Pancreas (tissue), 10 donors: Measurements from ENCODE around the gene ZNF281. TPM values are rescaled to one million over a fixed set of nuclear protein-coding genes. Genes with fewer than 3 reads are reported as not detected.

ENCODE experiments used
- ATAC-seq, 4 donors: fragments of 200-7000 bp; cut with Tn5 transposase; one replicate each; pipeline versions ENCODE4 v1.8.0 to v1.9.1; 2020; ENCODE audit warnings: mild to moderate bottlenecking in 4 of 4, moderate library complexity in 4 of 4
- DNase-seq, 6 donors: peaks; one replicate each; pipeline ENCODE4 v3.0.0-alpha.2; 2020
- FAIRE-seq: peaks from 2 replicates; lab custom pipeline; 2012; peaks lifted over from hg19 to GRCh38; lab: Jason Lieb, UNC
- H3K27ac ChIP-seq, 4 donors: fragments of 200-600 bp; sonication (generic); 1 replicate in 3 of 4; 2 replicates in 1 of 4; pipeline versions ENCODE4 v1.5.0 to v1.8.0; 2020
- H3K27me3 ChIP-seq, 4 donors: fragments of 200-600 bp; one replicate each; pipeline ENCODE4 v1.8.0; 2021
- H3K36me3 ChIP-seq, 3 donors: fragments of 200-600 bp; sonication (generic) in 1 of 3; one replicate each; pipeline versions ENCODE4 v1.5.0 to v1.8.0; 2020 to 2021
- H3K4me1 ChIP-seq, 3 donors: fragments of 200-600 bp; one replicate each; pipeline ENCODE4 v1.8.0; 2021
- H3K4me3 ChIP-seq, 4 donors: fragments of 200-600 bp; sonication (generic) in 2 of 4; one replicate each; pipeline versions ENCODE4 v1.5.0 to v1.8.0; 2020 to 2021
- H3K9me3 ChIP-seq, 4 donors: fragments of 200-600 bp; one replicate each; pipeline ENCODE4 v1.8.0; 2021
- WGBS, 2 donors: extraction: QIAGEN DNeasy Blood & Tissue Kit; methylation state at CpG; one replicate each; pipeline ENCODE4 v1.1.7; 2013; 5-methylcytosine and 5-hydroxymethylcytosine counted together
- intact Hi-C, 3 donors: fragments of 100-400 bp; cut with DNase I; formaldehyde crosslinking; loops; one replicate each; pipeline versions ENCODE4 v1.11.1 to v1.14.2; 2022
- polyA plus RNA-seq, 2 donors: library from polyadenylated mRNA; stranded (reverse); fragments of 200-250 nt; gene quantifications; one replicate each; pipeline ENCODE4 v1.2.3, GENCODE V29; 2013
- total RNA-seq, 6 donors: library from RNA; stranded (reverse); fragmentation: NEBNext Ultra II Directional in 4 of 6; extraction: Animal tissue kit (Norgen Biotek cat#: 25700) in 4 of 6; gene quantifications; one replicate each; pipeline versions ENCODE4 v1.2.1 to v1.2.4, GENCODE V29; 2021 to 2023
- TF ChIP-seq, protein P1 (sequence below), 4 donors: fragments of 200-600 bp; sonication (generic) in 3 of 4; IDR thresholded peaks; one replicate each; pipeline versions ENCODE4 v1.5.0 to v1.8.0; 2021; ENCODE audit warnings: antibody characterized with exemption in 4 of 4
- donor health status: healthy with polysubstance abuse.
- donor health status: DM: no; HTN: no; CAD: no; lungs with moderate emphysema.
- donor health status: DM: no; HTN: no; CAD: no.
- donor health status: control.
- donor health status: control.
- donor health status: Bipolar disorder and iron deficiency.
- donor health status: DM: yes; HTN: yes; CAD: no.
- donor health status: DM: no; HTN: no; CAD: no.
- donor health status: DM: no; HTN: no; CAD: no.
- donor health status: DM: yes; HTN: yes; CAD: no.

The ZNF281 gene, protein sequence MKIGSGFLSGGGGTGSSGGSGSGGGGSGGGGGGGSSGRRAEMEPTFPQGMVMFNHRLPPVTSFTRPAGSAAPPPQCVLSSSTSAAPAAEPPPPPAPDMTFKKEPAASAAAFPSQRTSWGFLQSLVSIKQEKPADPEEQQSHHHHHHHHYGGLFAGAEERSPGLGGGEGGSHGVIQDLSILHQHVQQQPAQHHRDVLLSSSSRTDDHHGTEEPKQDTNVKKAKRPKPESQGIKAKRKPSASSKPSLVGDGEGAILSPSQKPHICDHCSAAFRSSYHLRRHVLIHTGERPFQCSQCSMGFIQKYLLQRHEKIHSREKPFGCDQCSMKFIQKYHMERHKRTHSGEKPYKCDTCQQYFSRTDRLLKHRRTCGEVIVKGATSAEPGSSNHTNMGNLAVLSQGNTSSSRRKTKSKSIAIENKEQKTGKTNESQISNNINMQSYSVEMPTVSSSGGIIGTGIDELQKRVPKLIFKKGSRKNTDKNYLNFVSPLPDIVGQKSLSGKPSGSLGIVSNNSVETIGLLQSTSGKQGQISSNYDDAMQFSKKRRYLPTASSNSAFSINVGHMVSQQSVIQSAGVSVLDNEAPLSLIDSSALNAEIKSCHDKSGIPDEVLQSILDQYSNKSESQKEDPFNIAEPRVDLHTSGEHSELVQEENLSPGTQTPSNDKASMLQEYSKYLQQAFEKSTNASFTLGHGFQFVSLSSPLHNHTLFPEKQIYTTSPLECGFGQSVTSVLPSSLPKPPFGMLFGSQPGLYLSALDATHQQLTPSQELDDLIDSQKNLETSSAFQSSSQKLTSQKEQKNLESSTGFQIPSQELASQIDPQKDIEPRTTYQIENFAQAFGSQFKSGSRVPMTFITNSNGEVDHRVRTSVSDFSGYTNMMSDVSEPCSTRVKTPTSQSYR
- 1 to 10 TPM; 3.5 to 10.0 (median 4.3) TPM for total RNA-seq
- 1 to 10 TPM; 2.2 to 3.2 TPM for polyA plus RNA-seq

- TF ChIP-seq, protein P1, sequence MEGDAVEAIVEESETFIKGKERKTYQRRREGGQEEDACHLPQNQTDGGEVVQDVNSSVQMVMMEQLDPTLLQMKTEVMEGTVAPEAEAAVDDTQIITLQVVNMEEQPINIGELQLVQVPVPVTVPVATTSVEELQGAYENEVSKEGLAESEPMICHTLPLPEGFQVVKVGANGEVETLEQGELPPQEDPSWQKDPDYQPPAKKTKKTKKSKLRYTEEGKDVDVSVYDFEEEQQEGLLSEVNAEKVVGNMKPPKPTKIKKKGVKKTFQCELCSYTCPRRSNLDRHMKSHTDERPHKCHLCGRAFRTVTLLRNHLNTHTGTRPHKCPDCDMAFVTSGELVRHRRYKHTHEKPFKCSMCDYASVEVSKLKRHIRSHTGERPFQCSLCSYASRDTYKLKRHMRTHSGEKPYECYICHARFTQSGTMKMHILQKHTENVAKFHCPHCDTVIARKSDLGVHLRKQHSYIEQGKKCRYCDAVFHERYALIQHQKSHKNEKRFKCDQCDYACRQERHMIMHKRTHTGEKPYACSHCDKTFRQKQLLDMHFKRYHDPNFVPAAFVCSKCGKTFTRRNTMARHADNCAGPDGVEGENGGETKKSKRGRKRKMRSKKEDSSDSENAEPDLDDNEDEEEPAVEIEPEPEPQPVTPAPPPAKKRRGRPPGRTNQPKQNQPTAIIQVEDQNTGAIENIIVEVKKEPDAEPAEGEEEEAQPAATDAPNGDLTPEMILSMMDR (IDR thresholded peaks at IDR 0.05): no peak
- peak within 1 kb of the TSS; percentile 74 to 98 (median 86) for H3K4me3 ChIP-seq
- peak within 1 kb of the TSS; percentile 56 to 86 (median 75) for H3K27ac ChIP-seq
- intact Hi-C loops: no loop called here
- FAIRE-seq (no peak), DNase-seq (peak; percentile 94 to 99 (median 96)), ATAC-seq (peak; percentile 97 to 100 (median 99))
- peaks cover 8 to 41% (median 29%) of the 10 kb centered on the region in 3 donors for H3K4me1 ChIP-seq
- no peaks in the 10 kb centered on the region for H3K36me3 ChIP-seq
- no peaks in the 10 kb centered on the region for H3K27me3 ChIP-seq
- WGBS, 2 donors: 0% methylated on average over 50 to 53 of the region's 54 CpGs
- H3K9me3 ChIP-seq: no peaks in the 10 kb centered on the region
These were observed at the start of gene ZNF281 for GRCh38 chr1:200409761-200410565. TSS of gene ZNF281 (minus strand) at chr1:200410036. CDS start at chr1:200409705, 331 bp downstream.

DNA sequence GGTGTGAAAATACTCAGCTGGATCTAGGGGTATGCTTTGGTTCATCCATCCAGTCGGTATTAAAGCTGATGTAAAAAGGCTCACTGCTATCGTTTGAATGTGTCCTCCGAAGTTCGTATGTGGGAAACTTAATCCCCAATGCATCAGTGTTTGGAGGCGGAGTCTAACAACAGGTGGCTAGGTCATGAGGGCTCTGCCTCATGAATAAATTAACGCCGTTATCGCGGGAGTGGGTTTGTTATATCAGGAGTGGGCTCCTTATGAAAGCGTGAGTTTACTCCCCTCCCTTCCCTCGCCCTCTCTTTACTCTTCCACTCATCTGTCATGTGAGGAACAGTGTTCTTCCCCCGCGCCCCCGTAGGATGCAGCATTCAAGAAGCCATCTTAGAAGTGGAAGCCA is 48.9 kb upstream of the ZNF281 start:
- WGBS, 2 donors: 91 to 95% methylated on average over 14 of the region's 14 CpGs
- no peaks in the 10 kb centered on the region for H3K27me3 ChIP-seq
- no peak overlapping the region for H3K4me3 ChIP-seq
- FAIRE-seq: no peak
- intact Hi-C loops: no loop called here
- no peaks in the 10 kb centered on the region for H3K9me3 ChIP-seq
- no peaks in the 10 kb centered on the region for H3K4me1 ChIP-seq
- TF ChIP-seq, protein P1 (IDR thresholded peaks at IDR 0.05): no peak
- no peak for ATAC-seq
- no peaks in the 10 kb centered on the region for H3K36me3 ChIP-seq
- no peak for DNase-seq
- H3K27ac ChIP-seq: no peak overlapping the region

DNA sequence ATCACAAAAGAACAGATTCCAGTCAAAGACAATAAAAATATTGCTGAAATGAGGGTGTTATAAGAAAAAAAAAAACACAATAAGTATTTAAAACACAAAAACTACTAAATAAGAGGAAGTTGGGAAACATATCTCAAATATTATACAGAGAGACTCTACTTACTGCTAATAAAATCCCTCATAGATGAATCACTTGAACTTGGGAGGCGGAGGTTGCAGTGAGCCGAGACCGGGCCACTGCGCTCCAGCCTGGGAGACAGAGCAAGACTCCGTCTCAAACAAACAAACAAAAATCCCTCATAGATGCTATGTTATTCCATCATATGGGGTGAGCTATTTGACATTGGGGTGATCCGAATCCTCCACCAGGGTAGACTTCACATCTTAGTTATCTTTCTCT is 48.0 kb upstream of the ZNF281 start:
- Histone ChIP-seq H3K4me1 (no peaks in the 10 kb centered on the region), H3K9me3 (no peaks in the 10 kb centered on the region), H3K27me3 (no peaks in the 10 kb centered on the region), H3K36me3 (no peaks in the 10 kb centered on the region), H3K27ac (no peak overlapping the region), H3K4me3 (no peak overlapping the region)
- TF ChIP-seq, protein P1 (IDR thresholded peaks at IDR 0.05): no peak
- no peak for FAIRE-seq
- no peak for ATAC-seq
- DNase-seq: no peak
- intact Hi-C loops: no loop called here
- WGBS, 2 donors: 94 to 95% methylated on average over 6 of the region's 6 CpGs

DNA sequence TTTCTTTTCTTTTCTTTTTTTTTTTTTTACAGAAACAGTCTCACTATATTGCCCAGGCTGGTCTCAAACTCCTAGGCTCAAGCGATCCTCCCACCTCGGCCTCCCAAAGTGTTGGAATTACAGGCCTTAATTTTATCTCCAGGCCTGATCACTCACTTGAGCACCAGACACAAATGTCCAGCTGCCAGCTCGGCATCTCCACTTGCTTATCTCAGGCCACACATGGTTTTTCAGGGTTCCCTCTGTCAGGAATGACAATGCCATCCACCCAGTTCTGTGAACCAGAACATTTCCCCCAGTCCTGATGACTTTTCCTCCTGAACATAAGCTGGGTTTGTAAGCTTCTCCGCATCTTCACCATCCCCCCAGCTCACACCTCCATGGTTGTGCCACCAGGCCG is 44.6 kb upstream of the ZNF281 start:
- Histone ChIP-seq H3K27ac (no peak overlapping the region), H3K9me3 (no peaks in the 10 kb centered on the region), H3K4me1 (no peaks in the 10 kb centered on the region), H3K36me3 (no peaks in the 10 kb centered on the region), H3K4me3 (no peak overlapping the region), H3K27me3 (no peaks in the 10 kb centered on the region)
- DNase-seq (no peak), ATAC-seq (no peak), FAIRE-seq (no peak)
- 72 to 89% methylated on average over 5 of the region's 5 CpGs for WGBS, 2 donors
- TF ChIP-seq, protein P1 (IDR thresholded peaks at IDR 0.05): no peak
- intact Hi-C loops: no loop called here
